Progenitor cell of endocrine pancreas (in vitro differentiated cells): ENCODE data around the gene BCAP31. TPM values are rescaled to one million over a fixed set of nuclear protein-coding genes. Genes with fewer than 3 reads are reported as not detected.
"Not testable (repeated sequence)": the region's sequence is repeated elsewhere in the genome, so short reads cannot be mapped to it uniquely, and the experiment has no call there.

Experiments used
- DNase-seq: peaks from one replicate; pipeline ENCODE4 v3.0.0; 2021; ENCODE audit warnings: low spot score; ENCODE audit not compliant: unreplicated experiment
- H3K27ac Mint-ChIP-seq: 2 replicates; pipeline ENCODE4 v1.8.0; 2021; ENCODE audit warnings: mild to moderate bottlenecking, moderate library complexity, mixed read lengths
- H3K27me3 Mint-ChIP-seq: 2 replicates; pipeline ENCODE4 v1.8.0; 2021; ENCODE audit warnings: mixed read lengths
- H3K36me3 Mint-ChIP-seq: 2 replicates; pipeline ENCODE4 v1.8.0; 2022; ENCODE audit warnings: mixed read lengths; ENCODE audit not compliant: insufficient read depth
- H3K4me1 Mint-ChIP-seq: 2 replicates; pipeline ENCODE4 v1.8.0; 2021; ENCODE audit warnings: low read depth, mixed read lengths
- H3K4me3 Mint-ChIP-seq: 2 replicates; pipeline ENCODE4 v1.8.0; 2021; ENCODE audit warnings: low read depth, mild to moderate bottlenecking, moderate library complexity, mixed read lengths
- H3K9me3 Mint-ChIP-seq: 2 replicates; pipeline ENCODE4 v1.8.0; 2021; ENCODE audit warnings: low read depth, mixed read lengths
- CTCF ChIP-seq: fragments of 200-600 bp; sonication (generic); IDR thresholded peaks from one replicate; pipeline ENCODE4 v1.5.0; 2021; ENCODE audit warnings: antibody characterized with exemption, mild to moderate bottlenecking; ENCODE audit not compliant: unreplicated experiment
- total RNA-seq: library from RNA; stranded (reverse); gene quantifications from 2 replicates; pipeline ENCODE4 v1.2.1, GENCODE V29; 2021

Gene BCAP31
- total RNA-seq, 1 donor from 2014 or later = 142 TPM

DNA sequence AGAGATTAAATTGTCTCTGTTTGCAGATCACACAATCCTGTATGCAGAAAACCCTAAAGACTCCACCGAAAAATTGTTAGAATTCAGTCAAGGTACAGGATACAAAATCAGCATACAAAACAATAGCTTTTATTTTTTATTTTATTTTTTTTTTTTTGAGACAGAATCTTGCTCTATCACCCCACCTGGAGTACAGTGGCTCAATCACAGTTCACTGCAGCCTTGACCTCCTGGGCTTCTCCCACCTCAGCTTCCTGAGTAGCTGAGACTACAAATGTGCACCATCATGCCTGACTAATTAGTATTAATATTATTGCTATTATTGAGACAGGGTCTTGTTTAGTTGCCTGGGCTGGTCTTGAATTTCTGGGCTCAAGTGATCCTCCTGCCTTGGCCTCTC, 30.9 kb upstream of the BCAP31 start:
- Mint-ChIP-seq H3K4me1 (peaks cover 2% of the 10 kb centered on the region), H3K9me3 (peaks cover 20% of the 10 kb centered on the region), H3K27me3 (peaks cover under 1% of the 10 kb centered on the region), H3K27ac (no peak overlapping the region), H3K4me3 (no peak overlapping the region), H3K36me3 (peaks cover 2% of the 10 kb centered on the region)
- DNase-seq = no peak
- TF ChIP-seq CTCF = no peak

DNA sequence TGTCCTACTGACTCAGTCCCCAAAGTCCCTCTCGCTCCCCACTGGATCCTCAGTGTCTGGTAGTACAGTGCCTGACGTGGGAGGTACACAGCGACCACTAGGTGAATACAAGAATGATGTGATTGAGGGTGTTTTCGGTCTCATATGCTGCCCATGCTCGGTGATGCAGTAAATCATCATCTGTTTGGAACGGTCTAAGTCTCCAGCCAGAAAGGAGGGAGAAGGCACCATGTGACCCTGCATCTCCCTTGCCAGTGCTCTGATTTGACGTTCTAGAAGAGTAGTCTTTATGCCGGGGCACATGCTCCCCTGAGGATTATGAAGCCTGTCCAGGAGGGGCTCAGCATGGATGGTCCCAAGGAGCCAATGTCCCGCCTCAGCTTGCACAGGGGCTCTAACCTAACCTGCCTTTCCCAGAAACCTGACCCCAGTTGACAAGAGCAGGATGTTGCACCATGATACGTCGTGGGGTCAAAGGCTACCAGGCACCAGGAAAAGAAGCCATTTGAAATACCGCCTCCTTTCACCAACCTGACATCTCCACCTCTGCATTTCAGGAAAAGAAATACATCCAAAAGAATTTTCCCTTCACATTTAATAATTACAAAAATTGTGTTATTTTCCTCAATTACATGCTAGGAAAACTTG, 26.1 kb upstream of the BCAP31 start:
- TF ChIP-seq CTCF = no peak
- DNase-seq = no peak
- H3K9me3 Mint-ChIP-seq = peaks cover 21% of the 10 kb centered on the region

GRCh38 chrX:153749017-153749416, 24.8 kb upstream of the BCAP31 start:
- peaks cover 21% of the 10 kb centered on the region for H3K9me3 Mint-ChIP-seq

More for the DNA sequence above, 26.1 kb upstream of the BCAP31 start:
- no peak overlapping the region for H3K27ac Mint-ChIP-seq
- H3K27me3 Mint-ChIP-seq = peaks cover 9% of the 10 kb centered on the region
- no peak overlapping the region for H3K4me3 Mint-ChIP-seq
- H3K36me3 Mint-ChIP-seq = peaks cover 2% of the 10 kb centered on the region
- H3K4me1 Mint-ChIP-seq = peaks cover 2% of the 10 kb centered on the region

DNA sequence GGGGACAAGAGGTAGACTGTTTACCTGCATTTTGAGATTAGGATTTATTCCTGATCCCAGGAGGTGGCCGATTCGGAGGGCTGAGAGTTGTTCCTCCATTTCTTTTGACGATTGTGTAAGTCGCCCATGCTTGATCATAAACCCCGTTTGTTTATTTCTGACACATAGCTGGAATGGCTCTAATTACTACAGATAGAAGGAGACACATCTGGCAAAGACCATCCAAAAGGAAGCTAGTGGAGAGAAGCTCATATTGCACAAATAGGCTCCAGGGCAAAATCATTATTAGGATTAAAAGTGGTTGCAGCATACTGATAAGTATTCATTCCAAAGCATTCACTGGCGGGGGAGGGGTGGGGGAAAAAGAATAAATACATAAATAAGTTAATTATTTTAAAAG, 22.8 kb upstream of the BCAP31 start:
- H3K27ac Mint-ChIP-seq, DNase-seq: not testable (repeated sequence)

More at GRCh38 chrX:153749017-153749416, 24.8 kb upstream of the BCAP31 start:
- not testable (repeated sequence) for DNase-seq, H3K4me1 Mint-ChIP-seq, H3K36me3 Mint-ChIP-seq, H3K4me3 Mint-ChIP-seq
- H3K27me3 Mint-ChIP-seq = peaks cover 10% of the 10 kb centered on the region
- H3K27ac Mint-ChIP-seq = peak overlapping the region; percentile 78

DNA sequence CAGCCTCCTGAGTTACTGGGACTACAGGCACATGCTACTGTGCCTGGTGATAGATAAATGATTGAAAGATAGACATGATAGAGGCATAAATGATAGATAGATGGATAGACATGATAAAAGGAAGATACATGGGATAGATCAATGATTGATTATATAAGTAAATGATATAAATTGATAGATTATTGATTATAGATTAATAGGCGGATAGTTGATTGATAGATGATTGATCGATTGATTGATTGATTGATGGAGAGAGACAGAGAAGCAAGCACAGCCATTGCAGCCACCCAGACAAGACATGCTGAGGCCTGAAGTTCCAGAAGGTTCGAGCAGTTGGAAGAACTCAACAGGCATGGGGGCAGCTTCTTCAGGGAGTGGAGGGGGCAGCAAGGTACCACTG, 22.2 kb upstream of the BCAP31 start:
- Mint-ChIP-seq H3K4me1 (peaks cover 1% of the 10 kb centered on the region), H3K4me3 (no peak overlapping the region), H3K36me3 (no peaks in the 10 kb centered on the region), H3K27me3 (peaks cover 10% of the 10 kb centered on the region), H3K9me3 (peaks cover 13% of the 10 kb centered on the region), H3K27ac (no peak overlapping the region)
- no peak for TF ChIP-seq CTCF
- no peak for DNase-seq

More for the DNA sequence above, 22.8 kb upstream of the BCAP31 start:
- Mint-ChIP-seq H3K27me3 (peaks cover 10% of the 10 kb centered on the region), H3K9me3 (peaks cover 13% of the 10 kb centered on the region)
- H3K4me1 Mint-ChIP-seq, H3K36me3 Mint-ChIP-seq, H3K4me3 Mint-ChIP-seq: not testable (repeated sequence)

- not testable (repeated sequence) for DNase-seq, H3K36me3 Mint-ChIP-seq, H3K27me3 Mint-ChIP-seq, H3K4me1 Mint-ChIP-seq, H3K4me3 Mint-ChIP-seq
- H3K9me3 Mint-ChIP-seq = peaks cover 12% of the 10 kb centered on the region
- H3K27ac Mint-ChIP-seq = peak overlapping the region; percentile 62
These were observed 20.9 kb upstream of the BCAP31 start for GRCh38 chrX:153745067-153745433.
